NT2/D1 (cell line): Measurements from ENCODE around the gene MAP4K2.

Experiments
- DNase-seq: peaks from one replicate; pipeline ENCODE4 v3.0.0-alpha.2; 2011; ENCODE audit warnings: low read depth, low spot score
- H3K27me3 ChIP-seq: 2 replicates; pipeline ENCODE4 v1.6.0; 2011; ENCODE audit warnings: mild to moderate bottlenecking; ENCODE audit not compliant: insufficient read length, insufficient read depth
- H3K36me3 ChIP-seq: 2 replicates; pipeline ENCODE4 v1.6.1; 2011; ENCODE audit warnings: mild to moderate bottlenecking, low read length, mixed read lengths; ENCODE audit not compliant: insufficient read depth, insufficient read length
- H3K4me1 ChIP-seq: 2 replicates; pipeline ENCODE4 v1.5.1; 2011; ENCODE audit not compliant: insufficient read depth, insufficient read length
- H3K4me3 ChIP-seq: 2 replicates; pipeline ENCODE4 v1.5.1; 2011; ENCODE audit warnings: low read depth; ENCODE audit not compliant: insufficient read length
- H3K9ac ChIP-seq: 2 replicates; pipeline ENCODE4 v1.6.0; 2011; ENCODE audit warnings: low read depth; ENCODE audit not compliant: insufficient read length
- H3K9me3 ChIP-seq: 2 replicates; pipeline ENCODE4 v1.5.1; 2011; ENCODE audit warnings: mild to moderate bottlenecking, low read length; ENCODE audit not compliant: insufficient read depth
- SUZ12 ChIP-seq: IDR thresholded peaks from 2 replicates; pipeline ENCODE4 v1.6.1; 2011; ENCODE audit not compliant: insufficient read length, insufficient read depth; ENCODE audit errors: extremely low read depth
- YY1 ChIP-seq: IDR thresholded peaks from 2 replicates; pipeline ENCODE4 v1.6.1; 2011; ENCODE audit not compliant: insufficient read length, insufficient read depth
- ZNF274 ChIP-seq: IDR thresholded peaks from 2 replicates; pipeline ENCODE4 v1.6.1; 2011; ENCODE audit warnings: mild to moderate bottlenecking, low read depth, low read length

MAP4K2 gene

DNA sequence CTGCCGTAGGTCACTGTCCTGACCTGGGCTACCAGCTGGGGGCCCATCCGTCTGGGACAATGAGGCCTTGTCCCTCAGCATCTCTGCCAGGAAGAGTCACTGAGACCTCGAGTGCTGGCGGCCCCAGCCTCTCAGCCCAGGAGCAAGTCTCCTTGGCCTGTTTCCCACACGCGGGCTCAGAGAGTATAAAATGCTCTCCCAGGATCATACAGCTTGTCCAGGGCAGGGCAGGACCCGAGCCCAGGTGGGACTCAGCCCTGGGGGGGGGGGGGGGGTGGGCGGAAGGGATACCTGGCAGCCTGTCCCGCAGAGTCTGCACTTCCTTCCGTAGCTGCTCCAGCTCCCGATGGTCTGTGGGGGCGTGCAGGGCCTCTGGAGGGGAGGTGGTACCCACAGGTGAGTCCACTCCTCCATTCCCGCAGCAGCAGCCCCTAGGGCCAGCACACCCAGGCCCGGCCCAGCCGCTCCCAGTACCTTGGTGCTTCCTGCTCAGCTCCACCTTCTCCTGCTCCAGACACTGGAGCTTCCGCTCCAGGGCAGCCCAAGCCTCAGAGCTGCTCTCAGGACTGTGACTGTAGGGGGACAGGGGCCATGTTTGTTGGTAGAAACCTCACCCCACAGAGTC is 33.5 kb upstream of the MAP4K2 start:
- Histone ChIP-seq H3K36me3 (peaks cover 67% of the 10 kb centered on the region), H3K9ac (no peak overlapping the region), H3K4me3 (no peak overlapping the region), H3K27me3 (no peaks in the 10 kb centered on the region), H3K4me1 (peaks cover 6% of the 10 kb centered on the region), H3K9me3 (no peaks in the 10 kb centered on the region)
- no peak for DNase-seq
- no peak for TF ChIP-seq YY1
- TF ChIP-seq ZNF274 = no peak
- no peak for TF ChIP-seq SUZ12

DNA sequence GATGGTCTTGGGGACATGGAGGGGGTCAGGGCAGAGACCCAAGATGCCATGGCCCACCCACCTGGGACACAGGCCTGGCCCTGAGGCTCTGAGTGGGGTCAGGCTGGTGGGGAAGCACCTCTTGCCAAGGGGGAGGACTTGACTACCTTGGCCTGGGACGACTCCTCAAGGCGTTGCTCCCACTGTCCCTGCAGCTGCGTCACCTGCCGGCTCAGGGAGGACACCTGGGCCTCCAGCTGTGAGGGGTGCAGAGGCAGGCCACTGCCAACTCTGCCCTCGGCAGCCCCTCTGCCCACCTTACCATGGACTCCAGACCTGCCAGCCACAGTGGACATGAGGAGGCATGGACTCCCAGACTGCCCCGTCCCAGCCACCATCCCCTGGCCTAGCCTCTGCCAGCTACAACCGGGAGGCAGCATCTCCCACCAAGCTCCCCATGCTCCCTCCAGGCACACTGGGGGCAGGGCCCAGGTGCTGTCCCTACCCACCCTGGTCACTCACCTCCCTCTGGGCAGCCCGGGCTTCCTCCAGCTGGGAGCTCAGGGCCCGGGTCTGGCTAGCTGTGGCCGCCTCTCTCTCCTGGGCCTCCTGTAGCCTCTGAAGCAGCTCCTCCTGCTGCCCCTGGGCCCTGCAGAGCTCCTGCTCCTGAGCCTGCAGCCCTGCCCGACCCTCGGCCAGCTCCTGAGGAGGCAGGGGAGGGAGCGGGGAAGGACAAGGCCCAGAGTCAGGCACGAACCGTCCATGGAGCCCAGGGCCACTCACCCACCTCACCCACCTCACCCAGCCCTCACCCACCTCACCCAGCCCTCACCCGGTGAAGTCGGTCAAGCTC is 32.8 kb upstream of the MAP4K2 start:
- H3K9ac ChIP-seq = no peak overlapping the region
- no peaks in the 10 kb centered on the region for H3K27me3 ChIP-seq
- H3K9me3 ChIP-seq = no peaks in the 10 kb centered on the region
- H3K4me1 ChIP-seq = peaks cover 5% of the 10 kb centered on the region
- DNase-seq = no peak
- TF ChIP-seq YY1 (no peak), ZNF274 (no peak), SUZ12 (no peak)
- peaks cover 72% of the 10 kb centered on the region for H3K36me3 ChIP-seq
- H3K4me3 ChIP-seq = no peak overlapping the region

DNA sequence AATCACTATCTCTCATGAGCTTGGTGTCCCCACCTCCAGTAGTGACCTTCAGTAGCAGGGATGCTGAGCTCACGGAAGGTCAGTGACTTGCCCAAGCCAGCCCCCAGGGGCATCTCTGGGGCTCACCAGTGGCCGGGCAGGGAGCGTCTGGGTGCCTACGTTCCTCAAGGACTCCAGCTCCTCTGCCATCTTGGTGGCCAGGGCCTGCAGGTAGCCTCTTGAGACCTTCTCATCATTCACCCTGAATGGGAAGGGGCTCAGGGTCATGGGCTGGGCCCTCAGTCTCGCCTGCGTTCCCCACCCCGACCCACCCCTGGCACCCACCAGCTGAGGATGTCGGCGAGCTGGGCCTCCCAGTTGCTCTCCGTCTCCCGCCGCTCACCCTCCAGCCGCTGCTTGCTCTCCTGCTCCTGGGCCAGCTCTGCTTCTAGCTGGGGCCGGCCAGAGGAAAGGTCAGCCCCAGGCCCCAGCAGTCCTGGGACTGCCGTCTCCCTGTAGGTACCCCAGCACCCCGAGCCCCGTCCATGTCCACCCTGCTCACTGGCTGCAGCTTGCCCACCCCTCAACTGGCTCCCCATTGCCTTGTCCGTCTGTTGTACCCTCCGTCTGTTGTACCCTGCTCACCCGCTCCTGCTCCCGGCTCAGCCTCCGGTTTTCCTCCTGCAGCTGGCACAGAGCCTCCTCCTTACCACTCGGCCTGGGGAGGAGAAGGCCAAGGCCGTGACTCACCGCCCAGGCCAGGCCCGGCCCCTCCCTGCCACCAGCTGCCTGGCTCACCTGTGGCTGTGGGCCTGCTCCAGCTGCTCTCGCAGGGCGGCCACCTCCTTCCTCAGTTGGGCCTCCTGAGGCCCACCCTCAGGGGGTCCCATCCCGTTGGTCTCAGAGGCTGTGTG is 32.0 kb upstream of the MAP4K2 start:
- TF ChIP-seq YY1 (no peak), ZNF274 (no peak), SUZ12 (no peak)
- Histone ChIP-seq H3K9ac (no peak overlapping the region), H3K27me3 (no peaks in the 10 kb centered on the region), H3K4me1 (peaks cover 5% of the 10 kb centered on the region), H3K36me3 (peaks cover 78% of the 10 kb centered on the region), H3K4me3 (no peak overlapping the region), H3K9me3 (no peaks in the 10 kb centered on the region)
- no peak for DNase-seq

DNA sequence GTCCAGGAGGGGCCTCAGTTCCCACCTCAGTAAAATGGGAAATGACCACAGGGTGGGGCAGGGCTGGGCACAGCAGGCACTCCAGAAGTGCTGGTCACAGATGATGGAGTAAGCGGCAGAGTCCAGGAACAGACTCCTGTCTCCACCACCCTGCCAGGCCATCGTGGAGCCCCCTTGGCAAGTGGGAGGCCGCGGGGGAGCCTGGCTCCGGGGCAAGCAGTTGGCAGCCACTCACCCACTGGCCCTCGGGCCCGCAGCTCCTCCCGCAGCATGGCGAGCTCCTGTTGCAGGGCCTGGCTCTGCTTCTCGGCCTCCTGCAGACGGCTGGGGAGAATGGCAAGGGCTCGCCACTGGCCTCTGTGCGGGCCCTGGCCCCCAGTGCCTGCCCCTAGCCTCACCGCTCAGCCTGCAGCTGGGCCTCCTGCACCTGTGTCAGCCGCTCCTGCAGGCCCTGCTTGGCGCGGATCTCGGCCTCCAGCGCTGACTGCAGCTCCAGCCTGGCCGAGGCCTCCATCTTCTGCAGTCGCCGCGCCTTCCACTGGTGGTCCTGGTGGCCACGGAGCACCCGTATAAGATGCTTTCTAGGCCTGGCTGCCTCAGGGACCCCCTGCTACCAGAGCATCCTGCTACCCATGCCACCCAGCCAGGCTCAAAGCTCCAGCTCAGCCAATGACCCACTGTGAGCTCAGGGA is 31.2 kb upstream of the MAP4K2 start:
- no peaks in the 10 kb centered on the region for H3K9me3 ChIP-seq
- no peaks in the 10 kb centered on the region for H3K27me3 ChIP-seq
- H3K9ac ChIP-seq = no peak overlapping the region
- TF ChIP-seq ZNF274 (no peak), YY1 (no peak), SUZ12 (no peak)
- peaks cover 5% of the 10 kb centered on the region for H3K4me1 ChIP-seq
- no peak for DNase-seq
- no peak overlapping the region for H3K4me3 ChIP-seq
- peaks cover 81% of the 10 kb centered on the region for H3K36me3 ChIP-seq

DNA sequence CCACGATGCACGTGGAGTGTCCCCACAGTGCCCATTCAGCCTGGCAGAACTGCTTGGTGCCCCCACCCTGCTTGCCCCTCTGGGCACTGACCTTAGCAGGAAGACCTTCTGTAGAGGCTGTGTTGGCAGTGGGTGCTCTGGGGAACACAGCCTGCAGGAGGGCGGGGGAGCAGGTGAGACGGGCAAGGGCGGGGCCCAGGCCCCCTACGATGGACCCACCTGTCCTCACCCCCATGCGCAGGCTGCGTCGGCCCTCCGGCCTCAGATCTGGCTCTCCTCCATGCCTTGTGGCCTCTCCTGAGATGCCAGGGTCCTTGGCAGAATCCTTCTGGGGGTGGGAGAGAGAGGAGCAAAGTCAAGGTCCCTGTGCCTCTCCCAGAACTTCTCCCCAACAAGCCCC is 30.5 kb upstream of the MAP4K2 start:
- Histone ChIP-seq H3K4me1 (peaks cover 5% of the 10 kb centered on the region), H3K9ac (no peak overlapping the region), H3K36me3 (peaks cover 76% of the 10 kb centered on the region), H3K4me3 (no peak overlapping the region), H3K9me3 (no peaks in the 10 kb centered on the region), H3K27me3 (no peaks in the 10 kb centered on the region)
- no peak for TF ChIP-seq ZNF274
- TF ChIP-seq SUZ12 = no peak
- no peak for TF ChIP-seq YY1
- no peak for DNase-seq

DNA sequence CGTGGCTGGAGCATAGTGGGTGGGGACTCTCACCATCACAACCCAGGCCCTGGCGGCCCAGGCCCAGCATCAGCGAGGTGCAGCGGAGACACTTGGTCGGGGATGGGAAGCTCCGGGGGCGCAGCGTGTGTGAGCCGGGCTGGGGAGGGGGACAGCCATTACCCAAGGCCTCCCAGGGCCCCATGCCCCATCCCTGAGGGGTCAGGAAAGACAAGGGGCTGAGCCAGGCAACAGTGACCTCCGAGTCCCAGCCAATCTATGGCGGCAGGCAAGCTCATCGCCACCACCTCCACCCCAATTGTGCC is 30.1 kb upstream of the MAP4K2 start:
- DNase-seq = no peak
- Histone ChIP-seq H3K27me3 (no peaks in the 10 kb centered on the region), H3K4me3 (no peak overlapping the region), H3K9ac (no peak overlapping the region), H3K9me3 (no peaks in the 10 kb centered on the region), H3K4me1 (peaks cover 5% of the 10 kb centered on the region), H3K36me3 (peaks cover 72% of the 10 kb centered on the region)
- TF ChIP-seq ZNF274 = no peak
- TF ChIP-seq YY1 = no peak
- no peak for TF ChIP-seq SUZ12
